Superior temporal gyrus (tissue), 1 donor: ENCODE data around the gene S100PBP.

ENCODE experiments used
- DNase-seq: peaks from one replicate; pipeline ENCODE4 v3.0.0-alpha.2; 2016; ENCODE audit errors: extremely low spot score

S100PBP gene

GRCh38 chr1:32825181-32825580 is 7.7 kb downstream of the S100PBP start:
- DNase-seq, result no peak

GRCh38 chr1:32828341-32828740 is 10.9 kb downstream of the S100PBP start:
- DNase-seq, result peak; percentile 71

- no peak for DNase-seq
These were observed 12.8 kb downstream of the S100PBP start for GRCh38 chr1:32830092-32830852.

GRCh38 chr1:32831878-32832277 is 14.4 kb downstream of the S100PBP start:
- DNase-seq, result no peak

- no peak for DNase-seq
These were observed 31.1 kb downstream of the S100PBP start for GRCh38 chr1:32848354-32849063.

GRCh38 chr1:32855861-32856617 is 38.6 kb downstream of the S100PBP start:
- DNase-seq, result no peak

GRCh38 chr1:32858136-32858535 is 40.7 kb downstream of the S100PBP start:
- no peak for DNase-seq

- no peak for DNase-seq
These were observed 41.3 kb downstream of the S100PBP start for GRCh38 chr1:32858791-32859190.

- DNase-seq, result no peak
These were observed 42.5 kb downstream of the S100PBP start for GRCh38 chr1:32859915-32860314.

GRCh38 chr1:32860566-32860965 is 43.1 kb downstream of the S100PBP start:
- no peak for DNase-seq

- DNase-seq, result peak; percentile 70
These were observed 44.6 kb downstream of the S100PBP start for GRCh38 chr1:32861904-32862695.

GRCh38 chr1:32863218-32863880 is 45.9 kb downstream of the S100PBP start:
- no peak for DNase-seq

- DNase-seq, result no peak
These were observed 46.4 kb downstream of the S100PBP start for GRCh38 chr1:32863881-32864245.

GRCh38 chr1:32864375-32865019 is 47.0 kb downstream of the S100PBP start:
- DNase-seq, result no peak

GRCh38 chr1:32865639-32866405 is 48.4 kb downstream of the S100PBP start:
- DNase-seq, result no peak

GRCh38 chr1:32867151-32867550 is 49.7 kb downstream of the S100PBP start:
- DNase-seq, result no peak

GRCh38 chr1:32867671-32868070 is 50.2 kb downstream of the S100PBP start:
- no peak for DNase-seq

- no peak for DNase-seq
These were observed 50.6 kb downstream of the S100PBP start for GRCh38 chr1:32868085-32868484.

- DNase-seq, result no peak
These were observed 51.5 kb downstream of the S100PBP start for GRCh38 chr1:32868806-32869455.
